ENCODE data around the gene TMEM60. TPM values are rescaled to one million over a fixed set of nuclear protein-coding genes. Genes with fewer than 3 reads are reported as not detected.
A peak's percentile ranks its signal among the peaks of the same experiment; 100 is the strongest.

Gene TMEM60
- total and polyA plus RNA-seq, 2 of the 8 experiments (the other 6 are each of a cell fraction or from before 2014, with no cell fraction given), result 22.1 to 29.2 TPM

DNA sequence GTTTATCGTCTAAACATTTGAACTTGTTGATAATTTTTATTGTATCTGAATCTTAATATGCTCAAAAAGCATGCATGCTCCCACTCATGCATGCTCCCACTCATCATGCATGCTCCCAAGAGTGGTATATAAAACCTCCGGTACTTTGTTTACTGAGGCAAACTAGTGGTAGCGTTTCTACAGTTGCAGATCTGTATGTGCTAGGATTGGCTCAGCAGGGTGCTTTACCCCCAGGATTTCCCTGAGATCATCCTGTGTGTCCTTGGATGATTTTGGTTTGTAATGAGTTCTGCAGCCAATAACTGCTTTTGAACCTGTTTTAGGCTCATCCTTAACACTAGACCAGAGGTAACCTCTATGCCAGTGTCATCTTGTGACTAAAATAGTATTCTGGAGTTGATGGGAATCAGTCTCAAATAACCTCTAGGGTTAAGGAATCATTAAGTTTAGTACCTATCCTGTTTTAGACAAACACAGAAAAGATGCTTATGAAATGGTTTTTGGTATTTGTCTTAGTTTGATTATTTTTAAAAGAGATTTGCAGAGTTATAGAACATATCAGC is 40.8 kb upstream of the TMEM60 start:
- no peaks in the 10 kb centered on the region for H3K79me2 ChIP-seq (ENCODE audit: control insufficient read depth in 1 of 2, insufficient read depth in 2 of 2, low read length in 2 of 2)
- no peak overlapping the region for H2AFZ ChIP-seq (ENCODE audit: low read length)
- H2BK15ac ChIP-seq (ENCODE audit: low read length), result no peak overlapping the region
- no peak overlapping the region for H2AK5ac ChIP-seq (ENCODE audit: low read depth, low read length)
- no peak overlapping the region for H3K56ac ChIP-seq (replicated peaks; ENCODE audit: insufficient read length, low read depth, low read length)
- no peaks in the 10 kb centered on the region for H4K20me1 ChIP-seq (replicated peaks in 1 of 2; ENCODE audit: control insufficient read depth in 1 of 2, insufficient read depth in 2 of 2, low read length in 2 of 2)
- H4K8ac ChIP-seq (ENCODE audit: extremely low read depth, insufficient read depth, low read length), result no peak overlapping the region
- H3K79me1 ChIP-seq (ENCODE audit: low read depth, low read length), result no peaks in the 10 kb centered on the region
- H2BK12ac ChIP-seq (ENCODE audit: low read depth, low read length), result no peak overlapping the region
- ChIA-PET CTCF (ENCODE audit: partially characterized antibody) (no interaction called here), POLR2A (ENCODE audit: partially characterized antibody) (interaction anchor here (0.9 kb wide), 1 partner anchor 40 kb away, joined by 3 read pairs; no protein-coding TSS in a partner anchor)
- no peak overlapping the region for H4K5ac ChIP-seq (ENCODE audit: insufficient read length, low read depth, low read length)
- H3K4me2 ChIP-seq (ENCODE audit: insufficient read depth in 1 of 2, low read depth in 2 of 2, low read length in 2 of 2), result no peak overlapping the region
- H3K4ac ChIP-seq (replicated peaks; ENCODE audit: insufficient read length, low read depth, low read length), result no peak overlapping the region
- H2BK5ac ChIP-seq (ENCODE audit: low read depth, low read length), result no peak overlapping the region
- no peak for DNase-seq (ENCODE audit: low read depth in 1 of 2, low spot score in 2 of 2)
- H3K18ac ChIP-seq (ENCODE audit: extremely low read depth, low read length), result no peak overlapping the region
- FAIRE-seq, result peak; percentile 28
- no peak overlapping the region for H3K14ac ChIP-seq (ENCODE audit: insufficient read length)
- WGBS, 2 experiments (ENCODE audit: extremely low coverage in 1 of 2, insufficient coverage in 1 of 2, insufficient read length in 1 of 2, insufficient replicate concordance in 2 of 2, low coverage in 1 of 2, low lambda C conversion rate in 2 of 2, missing lambda C conversion rate in 1 of 2), result 78% methylated on average over 3 of the region's 3 CpGs; no CpG with 5 or more reads in 1 of the 2 experiments
- no peak overlapping the region for H3K23ac ChIP-seq (ENCODE audit: insufficient read length)
- no peaks in the 10 kb centered on the region for H3K36me3 ChIP-seq (ENCODE audit: control insufficient read depth in 2 of 4, insufficient read depth in 4 of 4, low read length in 3 of 4)
- H3K9me3 ChIP-seq (ENCODE audit: insufficient read depth in 2 of 2, low read depth in 1 of 2, low read length in 1 of 2), result no peaks in the 10 kb centered on the region
- no peak overlapping the region for H2BK20ac ChIP-seq (ENCODE audit: low read length)
- H3K27me3 ChIP-seq (replicated peaks in 1 of 4; ENCODE audit: control insufficient read depth in 3 of 4, extremely low read depth in 1 of 4, insufficient read depth in 3 of 4, low read length in 3 of 4), result no peaks in the 10 kb centered on the region
- H3K23me2 ChIP-seq (ENCODE audit: low read depth, low read length), result no peaks in the 10 kb centered on the region
- no peak overlapping the region for H4K91ac ChIP-seq (replicated peaks; ENCODE audit: insufficient read length, low read length)
- H2BK120ac ChIP-seq (replicated peaks; ENCODE audit: low read depth, low read length), result no peak overlapping the region
- no peaks in the 10 kb centered on the region for H3K4me1 ChIP-seq (replicated peaks in 1 of 4; ENCODE audit: control insufficient read depth in 3 of 4, insufficient read depth in 4 of 4, low read length in 3 of 4)
- TF ChIP-seq TCF12 (IDR thresholded peaks at IDR 0.05; ENCODE audit: low read depth, low read length), result no peak
- no peak overlapping the region for H3K4me3 ChIP-seq (ENCODE audit: extremely low read depth in 1 of 4, insufficient read depth in 2 of 4, low read depth in 3 of 4, low read length in 4 of 4)
- H3K9ac ChIP-seq (replicated peaks in 1 of 4; ENCODE audit: extremely low read depth in 1 of 4, low read depth in 3 of 4, low read length in 3 of 4), result no peak overlapping the region
- no peak overlapping the region for H3K27ac ChIP-seq (ENCODE audit: low read depth, low read length)
